Vagina (tissue), 2 donors: ENCODE measurements around the gene URB2. TPM values are rescaled to one million over a fixed set of nuclear protein-coding genes. Genes with fewer than 3 reads are reported as not detected.
"Not testable (repeated sequence)": the region's sequence is repeated elsewhere in the genome, so short reads cannot be mapped to it uniquely, and the experiment has no call there.

Experiments used
- DNase-seq, 2 donors: peaks; one replicate each; pipeline ENCODE4 v3.0.0-alpha.2; 2017; ENCODE audit errors: extremely low spot score in 2 of 2
- H3K27ac ChIP-seq: fragments of 200-600 bp; sonication (generic); one replicate; pipeline ENCODE4 v1.5.1; 2019
- H3K27me3 ChIP-seq: fragments of 200-600 bp; sonication (generic); one replicate; pipeline ENCODE4 v1.5.1; 2019
- H3K36me3 ChIP-seq, 2 donors: fragments of 200-600 bp; sonication (generic); one replicate each; pipeline ENCODE4 v1.5.1; 2017 to 2019
- H3K4me1 ChIP-seq: fragments of 200-600 bp; sonication (generic); one replicate; pipeline ENCODE4 v1.5.1; 2019
- H3K4me3 ChIP-seq, 2 donors: fragments of 200-600 bp; sonication (generic); 1 replicate in 1 of 2; 2 replicates in 1 of 2; pipeline ENCODE4 v1.5.1; 2016 to 2019
- H3K9me3 ChIP-seq: fragments of 200-600 bp; sonication (generic); one replicate; pipeline ENCODE4 v1.5.1; 2019
- CTCF ChIP-seq, 3 experiments: fragments of 450-650 bp in 2 of 3; fragments of 200-600 bp in 1 of 3; sonication (generic) in 1 of 3; IDR thresholded peaks; one replicate each; pipeline ENCODE4 v1.5.1; 2017 to 2019; ENCODE audit warnings: antibody characterized with exemption in 3 of 3, mild to moderate bottlenecking in 2 of 3, moderate library complexity in 2 of 3
- POLR2A ChIP-seq, 2 donors: fragments of 450-650 bp; IDR thresholded peaks; one replicate each; pipeline ENCODE4 v1.6.1; 2017; ENCODE audit warnings: antibody characterized with exemption in 2 of 2, mild to moderate bottlenecking in 2 of 2, moderate library complexity in 2 of 2
- POLR2AphosphoS5 ChIP-seq, 2 donors: sonication (generic); formaldehyde crosslinking; IDR thresholded peaks; one replicate each; pipeline ENCODE4 v1.9.0; 2017; ENCODE audit warnings: antibody characterized with exemption in 2 of 2, mild to moderate bottlenecking in 2 of 2, low read depth in 1 of 2; ENCODE audit not compliant: insufficient read depth in 1 of 2
- intact Hi-C: fragments of 100-400 bp; cut with DNase I; formaldehyde crosslinking; loops from one replicate; pipeline ENCODE4 v1.15.1; 2023
- total RNA-seq: library from RNA; depleted of rRNA; stranded (reverse); fragments of >200 nt; gene quantifications from one replicate; pipeline ENCODE4 v1.2.3, GENCODE V29; 2016

Gene URB2
- total RNA-seq, 1 donor from 2014 or later: 9.3 TPM

DNA sequence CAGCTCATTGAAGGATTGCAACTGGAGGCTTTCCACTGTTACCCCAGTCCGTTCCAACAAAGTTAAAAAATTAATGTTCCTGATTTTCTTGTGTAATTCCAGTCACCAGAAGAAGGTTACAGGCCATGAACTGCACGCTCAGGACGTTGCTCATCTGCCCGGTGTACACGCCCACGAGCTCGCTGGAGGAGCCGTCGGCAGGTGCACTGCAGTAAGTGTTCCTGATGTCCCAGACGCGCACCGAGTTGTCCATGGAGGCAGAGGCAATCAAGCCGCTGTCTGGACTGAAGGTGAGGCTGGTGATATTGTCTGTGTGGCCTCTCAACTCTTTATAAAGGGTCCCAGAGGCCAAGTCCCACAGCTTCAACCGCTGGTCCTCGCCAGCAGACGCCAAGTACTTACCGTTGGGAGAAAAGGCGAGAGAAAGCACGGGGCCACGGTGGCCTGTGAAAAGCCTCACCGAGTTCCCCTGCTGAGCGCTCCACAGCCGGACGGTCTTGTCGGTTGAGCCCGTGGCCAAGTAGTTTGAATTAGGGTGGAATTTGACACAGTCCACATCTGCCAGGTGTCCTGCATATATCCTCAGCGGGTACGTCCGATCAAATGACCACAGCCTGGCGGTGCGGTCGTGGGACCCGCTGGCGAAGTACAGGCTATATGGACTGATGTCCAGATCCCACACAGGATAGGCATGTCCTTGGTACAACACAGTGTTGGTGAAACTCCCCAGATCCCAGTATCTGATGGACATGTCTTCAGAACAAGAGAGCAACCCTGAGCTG lies 31.6 kb upstream of the URB2 start:
- H3K4me3 ChIP-seq: no peak overlapping the region
- intact Hi-C loops: no loop called here
- peaks cover 5 to 27% of the 10 kb centered on the region in 2 donors for H3K36me3 ChIP-seq
- no peaks in the 10 kb centered on the region for H3K9me3 ChIP-seq
- H3K4me1 ChIP-seq: peaks cover 21% of the 10 kb centered on the region
- no peak for DNase-seq
- H3K27ac ChIP-seq: no peak overlapping the region
- H3K27me3 ChIP-seq: no peaks in the 10 kb centered on the region
- no peak for TF ChIP-seq POLR2AphosphoS5 (IDR thresholded peaks at IDR 0.05; ENCODE audit: insufficient read depth in 1 of 2, low read depth in 1 of 2)
- TF ChIP-seq CTCF (IDR thresholded peaks at IDR 0.05): no peak
- no peak for TF ChIP-seq POLR2A (IDR thresholded peaks at IDR 0.05)

GRCh38 chr1:229595876-229596275 lies 30.2 kb upstream of the URB2 start:
- peaks cover 5 to 27% of the 10 kb centered on the region in 2 donors for H3K36me3 ChIP-seq
- H3K9me3 ChIP-seq, H3K27me3 ChIP-seq, H3K4me3 ChIP-seq, DNase-seq, H3K27ac ChIP-seq, intact Hi-C loops: not testable (repeated sequence)
- H3K4me1 ChIP-seq: peaks cover 23% of the 10 kb centered on the region

GRCh38 chr1:229596925-229597699 lies 28.9 kb upstream of the URB2 start:
- no peak for DNase-seq
- Histone ChIP-seq H3K4me1 (peaks cover 23% of the 10 kb centered on the region), H3K27me3 (no peaks in the 10 kb centered on the region), H3K27ac (peak overlapping the region; percentile 24), H3K4me3 (no peak overlapping the region), H3K9me3 (no peaks in the 10 kb centered on the region), H3K36me3 (peaks cover 5 to 27% of the 10 kb centered on the region in 2 donors)
- intact Hi-C loops: no loop called here
- TF ChIP-seq CTCF (IDR thresholded peaks at IDR 0.05) (no peak), POLR2A (IDR thresholded peaks at IDR 0.05) (no peak), POLR2AphosphoS5 (IDR thresholded peaks at IDR 0.05; ENCODE audit: insufficient read depth in 1 of 2, low read depth in 1 of 2) (peak in 1 of 2 donors; percentile 9)

GRCh38 chr1:229597877-229598276 lies 28.2 kb upstream of the URB2 start:
- Histone ChIP-seq H3K4me3 (no peak overlapping the region), H3K27ac (peak overlapping the region; percentile 24), H3K4me1 (peaks cover 23% of the 10 kb centered on the region), H3K9me3 (no peaks in the 10 kb centered on the region), H3K27me3 (no peaks in the 10 kb centered on the region), H3K36me3 (peaks cover 5 to 28% of the 10 kb centered on the region in 2 donors)
- no peak for TF ChIP-seq POLR2A (IDR thresholded peaks at IDR 0.05)
- TF ChIP-seq POLR2AphosphoS5 (IDR thresholded peaks at IDR 0.05; ENCODE audit: insufficient read depth in 1 of 2, low read depth in 1 of 2): no peak
- no peak for TF ChIP-seq CTCF (IDR thresholded peaks at IDR 0.05)
- DNase-seq: no peak
- intact Hi-C loops: no loop called here

DNA sequence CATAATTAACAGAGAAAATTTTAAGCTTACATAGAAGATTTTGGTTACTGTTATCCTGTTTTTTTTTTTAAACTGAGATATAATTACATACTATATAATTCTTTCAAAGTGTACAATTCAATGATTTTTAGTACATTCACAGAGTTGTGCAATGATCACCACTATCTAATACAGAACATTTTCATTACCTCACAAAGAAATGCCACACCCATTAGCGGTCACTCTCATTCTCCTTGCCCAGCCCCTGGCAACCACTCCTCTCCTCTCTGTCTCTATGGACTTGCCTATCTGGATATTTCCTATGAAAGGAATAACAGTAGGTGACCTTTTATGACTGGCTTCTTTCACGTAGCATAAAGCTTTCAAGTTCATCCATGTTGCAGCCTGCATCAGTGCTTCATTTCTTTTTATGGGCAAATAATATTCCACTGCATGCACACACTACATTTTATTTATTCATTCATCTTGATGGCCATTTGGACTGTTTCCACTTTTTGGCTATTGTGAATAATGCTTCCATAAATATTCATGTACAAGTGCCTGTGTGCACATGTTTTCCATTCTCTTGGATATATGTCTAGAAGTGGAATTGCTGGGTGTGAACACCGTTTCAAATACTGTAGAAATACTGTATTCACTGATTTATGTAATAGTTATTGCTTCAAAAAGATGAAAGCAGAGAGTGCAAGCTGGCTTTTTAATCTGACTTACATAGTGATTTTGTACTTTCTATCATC lies 26.7 kb upstream of the URB2 start:
- TF ChIP-seq POLR2AphosphoS5 (IDR thresholded peaks at IDR 0.05; ENCODE audit: insufficient read depth in 1 of 2, low read depth in 1 of 2) (no peak), CTCF (IDR thresholded peaks at IDR 0.05) (no peak)
- Histone ChIP-seq H3K9me3 (no peaks in the 10 kb centered on the region), H3K27ac (no peak overlapping the region), H3K36me3 (peaks cover 4 to 25% of the 10 kb centered on the region in 2 donors), H3K4me1 (peaks cover 23% of the 10 kb centered on the region), H3K4me3 (no peak overlapping the region), H3K27me3 (no peaks in the 10 kb centered on the region)
- intact Hi-C loops: no loop called here
- no peak for DNase-seq
